Glutamatergic neuron (in vitro differentiated cells): ENCODE data around the gene TRIM62. TPM values are rescaled to one million over a fixed set of nuclear protein-coding genes. Genes with fewer than 3 reads are reported as not detected.

Experiments
- DNase-seq: peaks from one replicate; pipeline ENCODE4 v3.0.0; 2022
- H3K27ac Mint-ChIP-seq: one replicate; pipeline ENCODE4 v1.8.0; 2020; ENCODE audit warnings: mild to moderate bottlenecking, mixed read lengths, inconsistent platforms; ENCODE audit not compliant: unreplicated experiment
- H3K27me3 Mint-ChIP-seq: one replicate; pipeline ENCODE4 v1.8.0; 2020; ENCODE audit warnings: mild to moderate bottlenecking, moderate library complexity, mixed read lengths, inconsistent platforms; ENCODE audit not compliant: unreplicated experiment
- H3K36me3 Mint-ChIP-seq: one replicate; pipeline ENCODE4 v1.8.0; 2020; ENCODE audit warnings: mild to moderate bottlenecking, mixed read lengths, inconsistent platforms; ENCODE audit not compliant: unreplicated experiment
- H3K4me1 Mint-ChIP-seq: one replicate; pipeline ENCODE4 v1.8.0; 2020; ENCODE audit warnings: mild to moderate bottlenecking, low read depth, mixed read lengths, inconsistent platforms; ENCODE audit not compliant: unreplicated experiment
- H3K4me3 Mint-ChIP-seq: one replicate; pipeline ENCODE4 v1.8.0; 2020; ENCODE audit warnings: mild to moderate bottlenecking, mixed read lengths, inconsistent platforms; ENCODE audit not compliant: unreplicated experiment
- H3K9me3 Mint-ChIP-seq: one replicate; pipeline ENCODE4 v1.8.0; 2020; ENCODE audit warnings: mild to moderate bottlenecking, moderate library complexity, mixed read lengths, inconsistent platforms; ENCODE audit not compliant: unreplicated experiment
- total RNA-seq: library from RNA; stranded (reverse); fragmentation: NEBNext Ultra II Directional; extraction: Animal tissue kit (Norgen Biotek cat#: 25700); gene quantifications from one replicate; pipeline ENCODE4 v1.2.1, GENCODE V29; 2021; ENCODE audit not compliant: unreplicated experiment
- TF ChIP-seq, protein P1 (sequence below): fragments of 200-600 bp; sonication (generic); IDR thresholded peaks from one replicate; pipeline ENCODE4 v1.5.0; 2021; ENCODE audit not compliant: partially characterized antibody, unreplicated experiment

Gene TRIM62
- total RNA-seq, 1 donor from 2014 or later, result 95.7 TPM

GRCh38 chr1:33123266-33123665 is 58.6 kb downstream of the TRIM62 start:
- peaks cover 4% of the 10 kb centered on the region for H3K4me1 Mint-ChIP-seq
- TF ChIP-seq, protein P1, sequence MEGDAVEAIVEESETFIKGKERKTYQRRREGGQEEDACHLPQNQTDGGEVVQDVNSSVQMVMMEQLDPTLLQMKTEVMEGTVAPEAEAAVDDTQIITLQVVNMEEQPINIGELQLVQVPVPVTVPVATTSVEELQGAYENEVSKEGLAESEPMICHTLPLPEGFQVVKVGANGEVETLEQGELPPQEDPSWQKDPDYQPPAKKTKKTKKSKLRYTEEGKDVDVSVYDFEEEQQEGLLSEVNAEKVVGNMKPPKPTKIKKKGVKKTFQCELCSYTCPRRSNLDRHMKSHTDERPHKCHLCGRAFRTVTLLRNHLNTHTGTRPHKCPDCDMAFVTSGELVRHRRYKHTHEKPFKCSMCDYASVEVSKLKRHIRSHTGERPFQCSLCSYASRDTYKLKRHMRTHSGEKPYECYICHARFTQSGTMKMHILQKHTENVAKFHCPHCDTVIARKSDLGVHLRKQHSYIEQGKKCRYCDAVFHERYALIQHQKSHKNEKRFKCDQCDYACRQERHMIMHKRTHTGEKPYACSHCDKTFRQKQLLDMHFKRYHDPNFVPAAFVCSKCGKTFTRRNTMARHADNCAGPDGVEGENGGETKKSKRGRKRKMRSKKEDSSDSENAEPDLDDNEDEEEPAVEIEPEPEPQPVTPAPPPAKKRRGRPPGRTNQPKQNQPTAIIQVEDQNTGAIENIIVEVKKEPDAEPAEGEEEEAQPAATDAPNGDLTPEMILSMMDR, result no peak
- no peaks in the 10 kb centered on the region for H3K36me3 Mint-ChIP-seq
- peaks cover 9% of the 10 kb centered on the region for H3K27me3 Mint-ChIP-seq
- DNase-seq, result no peak
- no peak overlapping the region for H3K27ac Mint-ChIP-seq
- no peaks in the 10 kb centered on the region for H3K9me3 Mint-ChIP-seq
- no peak overlapping the region for H3K4me3 Mint-ChIP-seq

DNA sequence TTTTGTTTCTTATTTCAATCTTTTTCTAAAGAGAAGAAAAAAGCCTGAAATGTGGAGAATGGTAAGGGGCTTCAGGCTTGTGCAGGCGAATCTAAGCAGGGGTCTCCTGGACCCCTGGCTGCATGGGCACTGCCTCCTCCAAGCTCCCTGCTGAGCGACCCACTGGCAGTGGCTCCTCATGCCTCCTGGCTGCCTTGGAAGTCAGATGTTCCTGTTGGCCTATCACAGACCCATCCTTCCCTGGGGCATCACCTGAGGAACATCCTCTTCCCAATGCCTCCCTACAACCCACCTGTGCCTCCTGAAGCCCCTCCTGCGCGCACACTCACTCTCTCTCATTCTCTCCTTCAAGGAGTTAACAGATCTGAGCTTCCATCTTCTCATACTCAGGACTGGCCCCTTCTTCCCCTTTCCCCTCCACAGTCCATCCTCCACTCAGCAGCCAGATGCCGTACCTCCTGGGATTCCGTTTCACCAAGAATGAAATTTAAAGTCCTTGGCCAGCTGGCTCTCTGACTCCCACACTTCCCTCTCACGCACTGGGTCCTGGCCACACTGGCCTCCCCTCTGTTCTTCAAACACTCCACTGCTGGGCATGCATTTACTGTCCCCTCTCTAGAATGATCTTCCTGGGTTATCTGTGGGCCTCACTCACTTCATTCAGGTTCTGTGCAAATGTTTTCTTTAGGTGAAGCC is 59.2 kb downstream of the TRIM62 start:
- Mint-ChIP-seq H3K27ac (no peak overlapping the region), H3K4me3 (no peak overlapping the region), H3K9me3 (no peaks in the 10 kb centered on the region), H3K36me3 (no peaks in the 10 kb centered on the region), H3K4me1 (peaks cover 4% of the 10 kb centered on the region), H3K27me3 (peaks cover 9% of the 10 kb centered on the region)
- TF ChIP-seq, protein P1, result no peak
- DNase-seq, result no peak

DNA sequence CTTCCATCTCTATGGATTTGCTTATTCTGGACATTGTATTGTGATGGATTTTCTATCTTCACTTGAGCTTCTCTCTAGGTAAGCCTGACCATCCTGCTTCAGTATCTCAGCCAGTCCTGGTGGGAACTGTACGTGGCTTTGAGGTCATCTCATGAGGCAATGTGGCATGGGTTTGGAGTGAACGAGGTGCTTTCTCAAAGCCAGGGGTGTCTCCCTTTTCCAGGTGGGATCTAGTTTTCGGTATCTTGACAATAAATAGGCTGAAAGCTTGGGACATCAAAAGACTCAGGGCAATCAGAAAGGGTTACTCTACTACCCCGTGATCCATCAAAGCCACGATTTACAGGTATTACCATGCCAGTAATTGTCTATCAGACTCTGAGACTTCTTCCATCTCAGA is 60.1 kb downstream of the TRIM62 start:
- Mint-ChIP-seq H3K4me1 (peaks cover 4% of the 10 kb centered on the region), H3K9me3 (no peaks in the 10 kb centered on the region), H3K4me3 (no peak overlapping the region), H3K27me3 (peaks cover 9% of the 10 kb centered on the region), H3K36me3 (no peaks in the 10 kb centered on the region), H3K27ac (no peak overlapping the region)
- no peak for DNase-seq
- TF ChIP-seq, protein P1, result no peak

DNA sequence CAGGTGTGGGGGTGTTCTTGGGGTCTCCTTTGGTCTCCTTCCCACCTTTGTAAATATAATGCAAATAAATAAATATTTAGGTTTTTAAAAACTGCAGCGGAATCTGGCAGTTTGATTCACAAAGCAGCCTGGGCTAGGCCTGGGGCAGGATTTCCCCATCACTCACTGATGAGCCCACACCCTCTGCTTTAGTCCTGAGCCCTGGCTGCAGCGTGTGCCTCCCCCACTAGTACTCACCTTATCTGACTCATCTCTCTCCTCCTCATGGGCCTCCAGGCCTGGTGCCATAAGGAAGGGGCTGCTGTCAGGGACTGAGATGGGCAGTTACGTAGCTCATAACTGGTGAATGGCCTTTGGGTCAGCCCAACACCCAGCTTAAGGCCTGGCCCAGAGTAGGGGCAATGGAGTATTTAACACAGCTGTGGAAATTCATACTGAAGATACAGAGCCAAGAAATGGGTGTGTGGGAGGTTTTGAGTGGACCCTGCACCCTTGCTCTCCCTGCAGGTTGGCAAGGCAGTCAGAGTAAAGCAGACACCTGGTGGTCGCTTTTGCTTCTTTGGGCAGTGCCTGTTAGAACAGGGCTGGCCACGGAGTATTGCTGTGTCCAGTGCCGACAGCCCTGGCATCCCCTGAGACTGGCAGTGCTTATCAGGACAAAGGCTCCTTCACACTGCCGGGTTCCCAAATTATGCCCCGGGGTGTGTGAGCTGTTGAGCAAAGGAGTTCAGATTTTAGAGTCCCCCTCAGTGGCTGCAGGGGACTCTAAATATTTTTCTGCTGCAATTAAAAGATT is 61.2 kb downstream of the TRIM62 start:
- Mint-ChIP-seq H3K27ac (no peak overlapping the region), H3K4me3 (no peak overlapping the region)
- TF ChIP-seq, protein P1, result no peak

More for the DNA sequence above, 61.2 kb downstream of the TRIM62 start:
- DNase-seq, result no peak
- Mint-ChIP-seq H3K36me3 (no peaks in the 10 kb centered on the region), H3K4me1 (peaks cover 4% of the 10 kb centered on the region), H3K9me3 (no peaks in the 10 kb centered on the region), H3K27me3 (peaks cover 8% of the 10 kb centered on the region)
